ENCODE data around the gene BEX3. TPM values are rescaled to one million over a fixed set of nuclear protein-coding genes. Genes with fewer than 3 reads are reported as not detected.

Gene BEX3
- total RNA-seq, 1 experiment from 2014 or later = 173 TPM

DNA sequence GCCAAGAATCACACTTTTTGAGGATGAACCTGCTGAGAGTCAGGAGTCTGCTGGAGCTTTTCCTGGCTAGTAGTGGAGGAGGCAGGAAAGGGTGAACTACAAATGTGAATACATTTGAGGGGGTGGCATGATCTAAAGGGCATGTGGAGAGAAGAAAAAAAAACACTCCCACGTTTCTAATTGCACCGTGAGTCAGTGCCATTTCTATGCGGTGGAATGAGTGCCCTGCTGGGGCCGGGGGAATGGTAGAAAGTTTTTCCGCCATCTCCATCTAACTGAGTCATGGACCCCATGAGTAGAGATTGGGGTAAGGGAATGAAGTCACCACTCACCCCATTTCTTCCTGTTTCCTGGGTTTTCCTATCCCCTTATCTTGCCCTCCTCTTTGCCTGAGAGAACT, 19.8 kb downstream of the BEX3 start:
- H3K27ac Mint-ChIP-seq (ENCODE audit: low read depth, unreplicated experiment) = no peak overlapping the region
- no peaks in the 10 kb centered on the region for H3K36me3 Mint-ChIP-seq (ENCODE audit: insufficient read depth, unreplicated experiment)
- ChIA-PET CTCF (no interaction called here), POLR2A (interaction anchor here (0.9 kb wide), 1 partner anchor 40 kb away, joined by 5 read pairs; the partner anchor contains the start of gene TCEAL9)
- peaks cover 20% of the 10 kb centered on the region for H3K27me3 Mint-ChIP-seq (ENCODE audit: insufficient read depth, unreplicated experiment)
- H3K9me3 Mint-ChIP-seq (ENCODE audit: unreplicated experiment) = no peaks in the 10 kb centered on the region
- no TSS peak for BruUV-seq (replicated peaks)
- H3K4me1 Mint-ChIP-seq (ENCODE audit: insufficient read depth, unreplicated experiment) = no peaks in the 10 kb centered on the region
- H3K4me3 Mint-ChIP-seq (ENCODE audit: unreplicated experiment) = no peak overlapping the region
- intact Hi-C loops (cut with micrococcal nuclease) = loop anchor here (5.0 kb wide), 1 partner anchor 46 kb away; no protein-coding TSS in a partner anchor
- TF ChIP-seq, protein P1, sequence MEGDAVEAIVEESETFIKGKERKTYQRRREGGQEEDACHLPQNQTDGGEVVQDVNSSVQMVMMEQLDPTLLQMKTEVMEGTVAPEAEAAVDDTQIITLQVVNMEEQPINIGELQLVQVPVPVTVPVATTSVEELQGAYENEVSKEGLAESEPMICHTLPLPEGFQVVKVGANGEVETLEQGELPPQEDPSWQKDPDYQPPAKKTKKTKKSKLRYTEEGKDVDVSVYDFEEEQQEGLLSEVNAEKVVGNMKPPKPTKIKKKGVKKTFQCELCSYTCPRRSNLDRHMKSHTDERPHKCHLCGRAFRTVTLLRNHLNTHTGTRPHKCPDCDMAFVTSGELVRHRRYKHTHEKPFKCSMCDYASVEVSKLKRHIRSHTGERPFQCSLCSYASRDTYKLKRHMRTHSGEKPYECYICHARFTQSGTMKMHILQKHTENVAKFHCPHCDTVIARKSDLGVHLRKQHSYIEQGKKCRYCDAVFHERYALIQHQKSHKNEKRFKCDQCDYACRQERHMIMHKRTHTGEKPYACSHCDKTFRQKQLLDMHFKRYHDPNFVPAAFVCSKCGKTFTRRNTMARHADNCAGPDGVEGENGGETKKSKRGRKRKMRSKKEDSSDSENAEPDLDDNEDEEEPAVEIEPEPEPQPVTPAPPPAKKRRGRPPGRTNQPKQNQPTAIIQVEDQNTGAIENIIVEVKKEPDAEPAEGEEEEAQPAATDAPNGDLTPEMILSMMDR (IDR thresholded peaks at IDR 0.05; ENCODE audit: unreplicated experiment) = no peak
- DNase-seq (ENCODE audit: unreplicated experiment) = peak; percentile 33

DNA sequence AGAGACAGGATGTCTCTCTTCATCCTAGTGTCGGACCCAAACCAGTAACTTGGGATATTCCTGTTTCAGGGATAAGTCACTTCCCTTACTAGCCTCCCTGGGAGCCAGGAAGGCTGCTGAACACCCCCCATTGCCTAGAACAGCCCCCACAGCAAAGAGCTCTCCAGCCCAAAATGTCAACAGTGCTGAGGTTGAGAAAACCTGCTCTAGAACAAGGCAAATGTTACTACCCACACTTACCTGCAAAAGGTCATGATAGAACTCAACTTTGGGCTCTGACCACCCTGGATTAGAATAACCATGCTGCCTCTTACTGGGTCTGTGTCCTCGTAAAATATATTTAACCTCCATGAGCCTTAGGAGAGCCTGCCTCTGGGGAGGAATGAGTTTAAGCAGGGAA, 20.3 kb downstream of the BEX3 start:
- POLR2A ChIA-PET = interaction anchor here (0.9 to 2.3 kb wide), 2 partner anchors 41 to 45 kb away, joined by 5 to 11 read pairs; partner anchors contain the start of gene TCEAL9
- no peak overlapping the region for H3K4me3 Mint-ChIP-seq (ENCODE audit: unreplicated experiment)
- BruUV-seq (replicated peaks) = no TSS peak
- no peaks in the 10 kb centered on the region for H3K4me1 Mint-ChIP-seq (ENCODE audit: insufficient read depth, unreplicated experiment)
- H3K9me3 Mint-ChIP-seq (ENCODE audit: unreplicated experiment) = no peaks in the 10 kb centered on the region
- no peaks in the 10 kb centered on the region for H3K36me3 Mint-ChIP-seq (ENCODE audit: insufficient read depth, unreplicated experiment)
- CTCF ChIA-PET = no interaction called here
- peaks cover 22% of the 10 kb centered on the region for H3K27me3 Mint-ChIP-seq (ENCODE audit: insufficient read depth, unreplicated experiment)
- intact Hi-C loops (cut with micrococcal nuclease) = loop anchor here (5.0 kb wide), 1 partner anchor 46 kb away; no protein-coding TSS in a partner anchor
- no peak for DNase-seq (ENCODE audit: unreplicated experiment)
- TF ChIP-seq, protein P1 (IDR thresholded peaks at IDR 0.05; ENCODE audit: unreplicated experiment) = no peak
- H3K27ac Mint-ChIP-seq (ENCODE audit: low read depth, unreplicated experiment) = no peak overlapping the region

DNA sequence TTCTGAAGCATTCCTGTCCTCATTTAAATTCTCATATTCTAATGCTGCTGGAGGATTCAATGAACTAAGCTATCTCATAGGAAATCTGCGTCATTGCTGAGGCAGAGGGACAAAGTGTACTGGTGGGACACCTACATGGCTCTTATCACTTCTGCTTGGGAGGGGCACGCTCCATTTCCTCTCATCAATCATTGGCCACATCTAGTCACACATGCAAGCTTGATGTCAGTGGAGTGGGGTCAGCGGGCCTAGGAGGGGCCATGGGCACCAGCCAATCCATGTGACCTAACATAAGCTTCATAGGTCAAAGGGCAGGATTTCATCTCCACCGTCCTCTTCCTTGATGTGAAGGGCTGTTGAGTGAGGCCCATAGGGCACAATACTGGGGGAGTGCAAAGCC, 21.4 kb downstream of the BEX3 start:
- DNase-seq (ENCODE audit: unreplicated experiment) = no peak
- BruUV-seq (replicated peaks) = no TSS peak
- intact Hi-C loops (cut with micrococcal nuclease) = loop anchor here (5.0 kb wide), 1 partner anchor 45 kb away; no protein-coding TSS in a partner anchor
- H3K27ac Mint-ChIP-seq (ENCODE audit: low read depth, unreplicated experiment) = peak overlapping the region; percentile 35
- ChIA-PET POLR2A (interaction anchor here (1.4 to 2.3 kb wide), 4 partner anchors 10 to 44 kb away, joined by 3 to 15 read pairs (median 8); no protein-coding TSS in a partner anchor), CTCF (interaction anchor here (0.5 to 2.0 kb wide), 3 partner anchors 20 to 540 kb away, joined by 3 to 9 read pairs (median 3); no protein-coding TSS in a partner anchor)
- no peaks in the 10 kb centered on the region for H3K4me1 Mint-ChIP-seq (ENCODE audit: insufficient read depth, unreplicated experiment)
- H3K9me3 Mint-ChIP-seq (ENCODE audit: unreplicated experiment) = no peaks in the 10 kb centered on the region
- no peaks in the 10 kb centered on the region for H3K36me3 Mint-ChIP-seq (ENCODE audit: insufficient read depth, unreplicated experiment)
- H3K4me3 Mint-ChIP-seq (ENCODE audit: unreplicated experiment) = no peak overlapping the region
- H3K27me3 Mint-ChIP-seq (ENCODE audit: insufficient read depth, unreplicated experiment) = peaks cover 31% of the 10 kb centered on the region
- TF ChIP-seq, protein P1 (IDR thresholded peaks at IDR 0.05; ENCODE audit: unreplicated experiment) = no peak

DNA sequence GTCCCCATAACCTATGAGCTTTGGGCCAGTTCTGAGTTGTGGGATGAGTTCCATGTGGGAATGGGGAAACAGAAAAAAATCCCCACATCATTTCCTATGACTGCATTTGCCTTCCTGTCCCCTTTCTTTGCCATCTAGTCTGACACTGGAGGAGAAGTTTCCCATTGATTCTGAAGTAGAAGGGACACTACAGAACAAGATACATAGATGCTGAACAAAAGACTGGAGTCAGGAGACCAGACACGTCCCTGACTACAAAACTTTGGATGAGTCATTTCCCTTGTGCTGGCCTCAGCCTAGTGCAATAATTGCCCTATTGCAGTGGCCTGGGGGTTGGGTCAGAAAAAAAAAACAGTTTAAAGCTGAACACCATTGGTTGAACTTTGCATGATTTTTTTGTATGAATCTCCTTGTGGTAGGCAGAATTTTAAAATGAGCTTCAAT, 22.1 kb downstream of the BEX3 start:
- peak; percentile 80 for DNase-seq (ENCODE audit: unreplicated experiment)
- peak overlapping the region; percentile 35 for H3K27ac Mint-ChIP-seq (ENCODE audit: low read depth, unreplicated experiment)
- intact Hi-C loops (cut with micrococcal nuclease) = loop anchor here (5.0 kb wide), 1 partner anchor 44 kb away; no protein-coding TSS in a partner anchor
- H3K9me3 Mint-ChIP-seq (ENCODE audit: unreplicated experiment) = no peaks in the 10 kb centered on the region
- no peaks in the 10 kb centered on the region for H3K36me3 Mint-ChIP-seq (ENCODE audit: insufficient read depth, unreplicated experiment)
- no TSS peak for BruUV-seq (replicated peaks)
- no peak overlapping the region for H3K4me3 Mint-ChIP-seq (ENCODE audit: unreplicated experiment)
- TF ChIP-seq, protein P1 (IDR thresholded peaks at IDR 0.05; ENCODE audit: unreplicated experiment) = no peak
- H3K27me3 Mint-ChIP-seq (ENCODE audit: insufficient read depth, unreplicated experiment) = peaks cover 31% of the 10 kb centered on the region
- ChIA-PET POLR2A (interaction anchor here (0.6 to 2.3 kb wide), 7 partner anchors 11 to 169 kb away, joined by 3 to 15 read pairs (median 3); no protein-coding TSS in a partner anchor), CTCF (interaction anchor here (0.5 to 2.0 kb wide), 7 partner anchors 19 to 541 kb away, joined by 3 to 9 read pairs (median 4); no protein-coding TSS in a partner anchor)
- H3K4me1 Mint-ChIP-seq (ENCODE audit: insufficient read depth, unreplicated experiment) = no peaks in the 10 kb centered on the region

All from MCF 10A (cell line).